ENCODE results near the gene ENO3. TPM values are rescaled to one million over a fixed set of nuclear protein-coding genes. Genes with fewer than 3 reads are reported as not detected.

ENO3 gene
- total RNA-seq, 1 experiment from 2014 or later = 24.6 TPM

GRCh38 chr17:4949321-4950074, 1.4 kb upstream of the ENO3 start:
- peaks cover 9 to 17% of the 10 kb centered on the region in 2 experiments; a peak in 2 of 4 replicates for H3K36me3 ChIP-seq (ENCODE audit: control insufficient read depth in 1 of 2, insufficient read depth in 2 of 2, low read length in 2 of 2)
- ATAC-seq (peak; percentile 24), DNase-seq (ENCODE audit: low read depth, low spot score) (peak; percentile 41)
- 0 out of 2 replicates have a peak, but pooled peaks have one; percentile 6 for TF ChIP-seq ZFX (IDR thresholded peaks at IDR 0.05)
- TF ChIP-seq, protein P1, sequence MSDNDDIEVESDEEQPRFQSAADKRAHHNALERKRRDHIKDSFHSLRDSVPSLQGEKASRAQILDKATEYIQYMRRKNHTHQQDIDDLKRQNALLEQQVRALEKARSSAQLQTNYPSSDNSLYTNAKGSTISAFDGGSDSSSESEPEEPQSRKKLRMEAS (IDR thresholded peaks at IDR 0.05) = peak; percentile 90
- TF ChIP-seq YY1 (IDR thresholded peaks at IDR 0.05; ENCODE audit: extremely low read depth, insufficient replicate concordance, low read depth, low read length) = no peak
- no peak for TF ChIP-seq POLR2A (IDR thresholded peaks at IDR 0.05; ENCODE audit: borderline replicate concordance, extremely low read depth, insufficient read depth, insufficient read length)
- peak; percentile 46; the same call in 1 of the 2 replicates for TF ChIP-seq SP1 (IDR thresholded peaks at IDR 0.05; ENCODE audit: low read depth)
- TF ChIP-seq SIN3A (IDR thresholded peaks at IDR 0.05; ENCODE audit: low read depth) = 0 out of 2 replicates have a peak, but pooled peaks have one; percentile 3
- 0 out of 2 replicates have a peak, but pooled peaks have one; percentile 4 for TF ChIP-seq JUND (IDR thresholded peaks at IDR 0.05)
- TF ChIP-seq CTCF (IDR thresholded peaks at IDR 0.05 in 2 of 3, conservative IDR thresholded peaks at IDR 0.05 in 1 of 3; ENCODE audit: borderline replicate concordance in 1 of 3, insufficient read depth in 1 of 3, low read depth in 2 of 3, low read length in 2 of 3) = no peak
- TF ChIP-seq EZH2 (IDR thresholded peaks at IDR 0.05) = no peak
- TF ChIP-seq POLR2AphosphoS5 (IDR thresholded peaks at IDR 0.05; ENCODE audit: low read depth, low read length) = peak; percentile 46; the same call in 1 of the 2 replicates
- no peak for TF ChIP-seq ATF3 (IDR thresholded peaks at IDR 0.05)
- H3K4me3 ChIP-seq (replicated peaks in 1 of 2; ENCODE audit: low read depth in 1 of 2, low read length in 2 of 2) = peak overlapping the region; percentile 96 to 97
- ChIA-PET POLR2A (interaction anchor here (0.6 to 4.7 kb wide), 4 partner anchors 9 to 27 kb away, joined by 3 to 45 read pairs (median 18); partner anchors contain the start of genes RNF167, SLC25A11 and SPAG7), CTCF (interaction anchor here (1.4 kb wide), 1 partner anchor 9 kb away, joined by 3 read pairs; the partner anchor contains the start of genes RNF167 and SLC25A11), RAD21 (ENCODE audit: low non-redundant PET in 1 of 2, low total read pairs in 2 of 2, uncharacterized antibody in 2 of 2, unreplicated experiment in 2 of 2) (no interaction called here)
- no TSS peak for BruUV-seq (replicated peaks)
- peak overlapping the region; percentile 99 for H3K27ac ChIP-seq (ENCODE audit: low read depth, low read length)
- peak overlapping the region; percentile 97 for H3K9ac ChIP-seq (ENCODE audit: low read length)
- peaks cover 12% of the 10 kb centered on the region; the same call in 1 of the 2 replicates for H4K20me1 ChIP-seq (ENCODE audit: insufficient read depth)
- intact Hi-C loops (cut with micrococcal nuclease) = loop anchor here (1.0 to 5.0 kb wide), 2 partner anchors 18 to 38 kb away; partner anchors contain the start of genes CAMTA2 and SPAG7
- H3K4me1 ChIP-seq (ENCODE audit: control insufficient read depth in 1 of 2, insufficient read depth in 2 of 2, low read length in 2 of 2) = peaks cover 35 to 70% of the 10 kb centered on the region in 2 experiments
- H3K27me3 ChIP-seq (ENCODE audit: insufficient read depth, low read length) = no peaks in the 10 kb centered on the region
- peak overlapping the region; percentile 100 for H3K4me2 ChIP-seq (ENCODE audit: low read length)
- H2AFZ ChIP-seq (ENCODE audit: low read depth, low read length, poor library complexity, severe bottlenecking) = no peak overlapping the region
- H3K9me3 ChIP-seq (ENCODE audit: control insufficient read depth in 1 of 2, insufficient read depth in 1 of 2, low read depth in 1 of 2, low read length in 2 of 2) = no peaks in the 10 kb centered on the region
- peaks cover 51% of the 10 kb centered on the region for H3K79me2 ChIP-seq (ENCODE audit: insufficient read depth, low read length)
- no peaks in the 10 kb centered on the region for H3K9me2 ChIP-seq (ENCODE audit: insufficient read depth)
